IPS-18a (cell line): ENCODE results near the gene XPNPEP1.

Source experiments
- H3K27ac ChIP-seq: one replicate; pipeline ENCODE4 v1.5.1; 2013; ENCODE audit warnings: low read length
- H3K27me3 ChIP-seq: one replicate; pipeline ENCODE4 v1.6.1; 2013; ENCODE audit warnings: mild to moderate bottlenecking, low read length; ENCODE audit not compliant: control insufficient read depth, insufficient read depth
- H3K36me3 ChIP-seq: one replicate; pipeline ENCODE4 v1.6.1; 2013; ENCODE audit warnings: low read depth, low read length; ENCODE audit not compliant: control insufficient read depth
- H3K4me1 ChIP-seq: one replicate; pipeline ENCODE4 v1.6.1; 2013; ENCODE audit warnings: low read depth, low read length; ENCODE audit not compliant: control insufficient read depth
- H3K4me3 ChIP-seq: one replicate; pipeline ENCODE4 v1.5.1; 2013; ENCODE audit warnings: low read length
- H3K9ac ChIP-seq: one replicate; pipeline ENCODE4 v1.6.1; 2013; ENCODE audit warnings: mild to moderate bottlenecking, low read length, moderate library complexity
- H3K9me3 ChIP-seq: one replicate; pipeline ENCODE4 v1.6.1; 2013; ENCODE audit warnings: low read depth, low read length; ENCODE audit not compliant: control insufficient read depth

The XPNPEP1 gene

GRCh38 chr10:109866168-109866994, 56.9 kb downstream of the XPNPEP1 start:
- peaks cover 8% of the 10 kb centered on the region for H3K4me1 ChIP-seq

GRCh38 chr10:109863775-109864174, 59.5 kb downstream of the XPNPEP1 start:
- H3K4me1 ChIP-seq = peaks cover 8% of the 10 kb centered on the region
- H3K36me3 ChIP-seq = peaks cover 12% of the 10 kb centered on the region
- no peak overlapping the region for H3K27ac ChIP-seq
- no peaks in the 10 kb centered on the region for H3K9me3 ChIP-seq
- no peaks in the 10 kb centered on the region for H3K27me3 ChIP-seq
- no peak overlapping the region for H3K4me3 ChIP-seq
- H3K9ac ChIP-seq = no peak overlapping the region

More at GRCh38 chr10:109866168-109866994, 56.9 kb downstream of the XPNPEP1 start:
- Histone ChIP-seq H3K36me3 (peaks cover 12% of the 10 kb centered on the region), H3K27me3 (no peaks in the 10 kb centered on the region), H3K9me3 (no peaks in the 10 kb centered on the region), H3K9ac (no peak overlapping the region), H3K4me3 (no peak overlapping the region), H3K27ac (no peak overlapping the region)

GRCh38 chr10:109862738-109863137, 60.6 kb downstream of the XPNPEP1 start:
- no peaks in the 10 kb centered on the region for H3K27me3 ChIP-seq
- peaks cover 12% of the 10 kb centered on the region for H3K36me3 ChIP-seq
- no peak overlapping the region for H3K4me3 ChIP-seq
- no peak overlapping the region for H3K9ac ChIP-seq
- no peak overlapping the region for H3K27ac ChIP-seq
- H3K9me3 ChIP-seq = no peaks in the 10 kb centered on the region
- H3K4me1 ChIP-seq = peaks cover 8% of the 10 kb centered on the region

GRCh38 chr10:109862041-109862440, 61.3 kb downstream of the XPNPEP1 start:
- Histone ChIP-seq H3K36me3 (peaks cover 12% of the 10 kb centered on the region), H3K9ac (no peak overlapping the region), H3K27ac (no peak overlapping the region), H3K27me3 (no peaks in the 10 kb centered on the region), H3K4me1 (peaks cover 8% of the 10 kb centered on the region), H3K9me3 (no peaks in the 10 kb centered on the region), H3K4me3 (no peak overlapping the region)

GRCh38 chr10:109861081-109861480, 62.2 kb downstream of the XPNPEP1 start:
- Histone ChIP-seq H3K4me3 (no peak overlapping the region), H3K4me1 (peaks cover 8% of the 10 kb centered on the region), H3K9ac (no peak overlapping the region), H3K27me3 (no peaks in the 10 kb centered on the region), H3K9me3 (no peaks in the 10 kb centered on the region), H3K27ac (no peak overlapping the region), H3K36me3 (peaks cover 12% of the 10 kb centered on the region)

GRCh38 chr10:109859221-109859620, 64.1 kb downstream of the XPNPEP1 start:
- no peak overlapping the region for H3K27ac ChIP-seq
- H3K27me3 ChIP-seq = no peaks in the 10 kb centered on the region
- H3K9me3 ChIP-seq = no peaks in the 10 kb centered on the region
- H3K9ac ChIP-seq = no peak overlapping the region
- no peaks in the 10 kb centered on the region for H3K36me3 ChIP-seq
- H3K4me3 ChIP-seq = no peak overlapping the region
- peaks cover 8% of the 10 kb centered on the region for H3K4me1 ChIP-seq

- Histone ChIP-seq H3K4me1 (no peaks in the 10 kb centered on the region), H3K27me3 (peaks cover 4% of the 10 kb centered on the region), H3K27ac (no peak overlapping the region), H3K9ac (no peak overlapping the region), H3K36me3 (no peaks in the 10 kb centered on the region), H3K9me3 (no peaks in the 10 kb centered on the region), H3K4me3 (no peak overlapping the region)
Observed at GRCh38 chr10:109855746-109856145, 67.6 kb downstream of the XPNPEP1 start.

GRCh38 chr10:109853921-109854320, 69.4 kb downstream of the XPNPEP1 start:
- H3K27me3 ChIP-seq = peaks cover 4% of the 10 kb centered on the region
- no peak overlapping the region for H3K27ac ChIP-seq
- no peak overlapping the region for H3K9ac ChIP-seq
- H3K9me3 ChIP-seq = no peaks in the 10 kb centered on the region
- no peaks in the 10 kb centered on the region for H3K36me3 ChIP-seq
- H3K4me3 ChIP-seq = no peak overlapping the region
- H3K4me1 ChIP-seq = no peaks in the 10 kb centered on the region

GRCh38 chr10:109852475-109853037, 70.8 kb downstream of the XPNPEP1 start:
- Histone ChIP-seq H3K4me3 (no peak overlapping the region), H3K36me3 (no peaks in the 10 kb centered on the region), H3K4me1 (no peaks in the 10 kb centered on the region), H3K9ac (no peak overlapping the region), H3K9me3 (no peaks in the 10 kb centered on the region), H3K27me3 (peaks cover 4% of the 10 kb centered on the region), H3K27ac (no peak overlapping the region)

GRCh38 chr10:109851616-109852474, 71.5 kb downstream of the XPNPEP1 start:
- Histone ChIP-seq H3K4me3 (no peak overlapping the region), H3K27ac (no peak overlapping the region), H3K36me3 (no peaks in the 10 kb centered on the region), H3K9me3 (no peaks in the 10 kb centered on the region), H3K27me3 (peaks cover 4% of the 10 kb centered on the region), H3K4me1 (no peaks in the 10 kb centered on the region), H3K9ac (no peak overlapping the region)

- no peaks in the 10 kb centered on the region for H3K4me1 ChIP-seq
- no peaks in the 10 kb centered on the region for H3K36me3 ChIP-seq
- H3K27ac ChIP-seq = no peak overlapping the region
- H3K9me3 ChIP-seq = no peaks in the 10 kb centered on the region
- no peak overlapping the region for H3K9ac ChIP-seq
- H3K4me3 ChIP-seq = no peak overlapping the region
- H3K27me3 ChIP-seq = no peaks in the 10 kb centered on the region
Observed at GRCh38 chr10:109846832-109847231, 76.5 kb downstream of the XPNPEP1 start.
